PFSK-1 (cell line): ENCODE results near the gene SLC26A6.

Source experiments
- FOXP2 ChIP-seq: optimal IDR thresholded peaks from 2 replicates; pipeline ENCODE3; 2011; ENCODE audit warnings: borderline replicate concordance, control low read depth, inconsistent platforms; ENCODE audit not compliant: insufficient read depth; ENCODE audit errors: extremely low read length, extremely low read depth
- POLR2AphosphoS5 ChIP-seq: IDR thresholded peaks from 2 replicates; pipeline ENCODE4 v1.6.1; 2012; ENCODE audit warnings: low read depth, mild to moderate bottlenecking, control low read depth, low read length, moderate library complexity
- SIN3A ChIP-seq: IDR thresholded peaks from 2 replicates; pipeline ENCODE4 v1.6.1; 2012; ENCODE audit warnings: mild to moderate bottlenecking, low read length, moderate library complexity, borderline replicate concordance; ENCODE audit not compliant: insufficient read depth
- TAF1 ChIP-seq: IDR thresholded peaks from 2 replicates; pipeline ENCODE4 v1.6.1; 2012; ENCODE audit warnings: low read length, control low read depth, borderline replicate concordance; ENCODE audit not compliant: insufficient read depth
- TF ChIP-seq, protein P1 (sequence below), 2 experiments: IDR thresholded peaks; 2 replicates each; pipeline versions ENCODE4 v1.6.1 to v1.8.0; 2011 to 2012; ENCODE audit warnings: low read depth in 2 of 2, low read length in 2 of 2, control low read depth in 1 of 2, inconsistent platforms in 1 of 2, mild to moderate bottlenecking in 1 of 2, moderate library complexity in 1 of 2; ENCODE audit not compliant: insufficient read depth in 1 of 2

Gene SLC26A6

DNA sequence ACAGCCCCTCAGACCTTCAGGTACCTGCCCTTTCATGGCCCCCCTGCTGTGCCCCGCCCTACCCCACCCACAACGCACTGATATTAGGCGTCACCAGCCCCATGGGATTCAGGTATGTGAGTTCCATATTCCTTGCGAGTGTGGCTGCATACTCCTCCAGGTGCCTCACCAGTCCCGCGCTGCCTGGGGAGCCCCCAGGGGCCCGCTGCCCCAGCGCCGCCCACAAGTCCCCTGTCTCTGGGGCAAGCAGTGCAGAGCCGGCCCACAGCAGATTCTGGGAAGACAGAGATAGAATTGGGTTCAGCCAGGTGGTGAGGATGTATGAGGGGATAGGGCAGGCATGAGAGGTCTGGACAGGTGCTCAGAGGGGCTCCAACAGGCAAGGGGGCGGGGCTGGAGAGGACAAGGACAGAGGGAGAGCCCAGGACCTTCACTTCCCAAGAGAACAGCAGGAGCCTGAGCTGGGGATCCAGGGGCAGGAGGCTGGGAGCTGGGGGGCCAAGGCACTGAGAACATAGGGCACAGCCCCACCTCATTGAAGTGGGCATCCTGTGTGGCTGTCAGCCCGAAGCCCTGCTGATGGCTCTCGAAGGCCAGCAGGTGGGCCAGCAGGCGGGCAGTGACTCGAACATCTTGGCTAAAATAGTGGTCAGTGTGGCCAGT is 13.1 kb upstream of the SLC26A6 start:
- TF ChIP-seq, protein P1, sequence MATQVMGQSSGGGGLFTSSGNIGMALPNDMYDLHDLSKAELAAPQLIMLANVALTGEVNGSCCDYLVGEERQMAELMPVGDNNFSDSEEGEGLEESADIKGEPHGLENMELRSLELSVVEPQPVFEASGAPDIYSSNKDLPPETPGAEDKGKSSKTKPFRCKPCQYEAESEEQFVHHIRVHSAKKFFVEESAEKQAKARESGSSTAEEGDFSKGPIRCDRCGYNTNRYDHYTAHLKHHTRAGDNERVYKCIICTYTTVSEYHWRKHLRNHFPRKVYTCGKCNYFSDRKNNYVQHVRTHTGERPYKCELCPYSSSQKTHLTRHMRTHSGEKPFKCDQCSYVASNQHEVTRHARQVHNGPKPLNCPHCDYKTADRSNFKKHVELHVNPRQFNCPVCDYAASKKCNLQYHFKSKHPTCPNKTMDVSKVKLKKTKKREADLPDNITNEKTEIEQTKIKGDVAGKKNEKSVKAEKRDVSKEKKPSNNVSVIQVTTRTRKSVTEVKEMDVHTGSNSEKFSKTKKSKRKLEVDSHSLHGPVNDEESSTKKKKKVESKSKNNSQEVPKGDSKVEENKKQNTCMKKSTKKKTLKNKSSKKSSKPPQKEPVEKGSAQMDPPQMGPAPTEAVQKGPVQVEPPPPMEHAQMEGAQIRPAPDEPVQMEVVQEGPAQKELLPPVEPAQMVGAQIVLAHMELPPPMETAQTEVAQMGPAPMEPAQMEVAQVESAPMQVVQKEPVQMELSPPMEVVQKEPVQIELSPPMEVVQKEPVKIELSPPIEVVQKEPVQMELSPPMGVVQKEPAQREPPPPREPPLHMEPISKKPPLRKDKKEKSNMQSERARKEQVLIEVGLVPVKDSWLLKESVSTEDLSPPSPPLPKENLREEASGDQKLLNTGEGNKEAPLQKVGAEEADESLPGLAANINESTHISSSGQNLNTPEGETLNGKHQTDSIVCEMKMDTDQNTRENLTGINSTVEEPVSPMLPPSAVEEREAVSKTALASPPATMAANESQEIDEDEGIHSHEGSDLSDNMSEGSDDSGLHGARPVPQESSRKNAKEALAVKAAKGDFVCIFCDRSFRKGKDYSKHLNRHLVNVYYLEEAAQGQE (IDR thresholded peaks at IDR 0.05; ENCODE audit: insufficient read depth in 1 of 2, low read depth in 2 of 2, low read length in 2 of 2), result no peak
- TF ChIP-seq TAF1, result no peak
- no peak for TF ChIP-seq POLR2AphosphoS5
- no peak for TF ChIP-seq FOXP2
- no peak for TF ChIP-seq SIN3A

DNA sequence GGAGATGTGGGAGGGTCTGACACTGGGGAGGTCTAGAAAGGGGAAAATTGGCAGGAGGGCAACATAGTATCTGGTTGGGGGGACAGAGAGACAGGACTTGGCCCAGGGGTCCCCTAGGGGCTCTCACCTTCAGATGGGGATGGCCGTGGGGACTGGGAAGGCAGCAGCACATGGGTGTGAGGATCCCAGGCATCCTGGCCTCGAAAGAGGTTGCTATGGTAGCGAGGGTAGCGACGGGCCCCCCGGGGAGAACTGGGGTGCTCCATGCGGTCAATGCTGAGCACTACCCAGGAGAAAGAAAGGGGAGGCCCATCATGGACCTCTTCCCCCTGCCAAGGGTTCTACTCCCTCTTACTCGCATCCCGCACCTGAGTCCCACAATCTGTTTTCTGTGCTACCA is 12.5 kb upstream of the SLC26A6 start:
- TF ChIP-seq POLR2AphosphoS5, result no peak
- TF ChIP-seq FOXP2, result no peak
- TF ChIP-seq SIN3A, result no peak
- no peak for TF ChIP-seq TAF1
- TF ChIP-seq, protein P1 (IDR thresholded peaks at IDR 0.05; ENCODE audit: insufficient read depth in 1 of 2, low read depth in 2 of 2, low read length in 2 of 2), result no peak

DNA sequence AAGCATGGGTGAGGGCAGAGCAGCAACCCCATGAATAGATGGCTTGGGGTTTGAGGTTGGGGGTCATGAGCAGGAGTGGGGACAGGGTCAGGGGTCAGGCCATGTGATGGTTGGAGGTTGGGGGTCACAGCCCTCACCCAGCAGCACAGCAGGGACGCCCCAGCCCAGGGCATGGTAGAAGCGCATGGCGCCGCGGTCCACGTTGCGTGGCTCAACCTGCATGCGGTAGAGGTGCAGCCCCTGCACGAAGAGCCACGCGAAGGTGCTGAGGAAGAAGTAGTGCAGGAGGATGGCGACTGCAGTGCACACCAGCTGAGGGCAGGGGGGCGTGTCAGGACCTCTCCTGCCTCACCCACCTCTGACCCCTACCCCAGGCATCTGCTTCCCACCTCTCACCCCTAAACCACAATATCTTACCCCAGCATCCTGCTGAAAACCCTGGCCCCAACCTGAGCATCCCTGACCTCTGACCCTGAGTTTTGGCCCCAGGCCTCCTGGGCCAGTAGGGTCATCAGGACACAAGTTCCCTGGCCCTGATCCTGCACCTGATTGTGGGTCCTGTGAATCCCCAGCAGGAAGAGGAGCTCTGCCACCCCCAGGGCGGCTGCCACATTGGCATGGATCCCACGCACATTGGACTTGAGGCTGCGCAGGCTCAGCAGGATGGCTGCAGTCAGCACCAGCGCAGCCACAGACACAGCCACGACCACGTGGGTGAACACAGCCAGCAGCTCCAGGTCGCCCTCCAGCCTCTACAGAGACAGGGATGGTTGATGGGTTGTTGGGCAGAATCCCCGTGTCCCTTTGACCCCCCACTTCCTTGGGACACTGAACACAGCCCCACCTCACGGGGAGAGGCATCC is 9.9 kb upstream of the SLC26A6 start:
- TF ChIP-seq, protein P1 (IDR thresholded peaks at IDR 0.05; ENCODE audit: insufficient read depth in 1 of 2, low read depth in 2 of 2, low read length in 2 of 2), result no peak
- TF ChIP-seq FOXP2 (no peak), TAF1 (no peak), SIN3A (no peak), POLR2AphosphoS5 (no peak)

DNA sequence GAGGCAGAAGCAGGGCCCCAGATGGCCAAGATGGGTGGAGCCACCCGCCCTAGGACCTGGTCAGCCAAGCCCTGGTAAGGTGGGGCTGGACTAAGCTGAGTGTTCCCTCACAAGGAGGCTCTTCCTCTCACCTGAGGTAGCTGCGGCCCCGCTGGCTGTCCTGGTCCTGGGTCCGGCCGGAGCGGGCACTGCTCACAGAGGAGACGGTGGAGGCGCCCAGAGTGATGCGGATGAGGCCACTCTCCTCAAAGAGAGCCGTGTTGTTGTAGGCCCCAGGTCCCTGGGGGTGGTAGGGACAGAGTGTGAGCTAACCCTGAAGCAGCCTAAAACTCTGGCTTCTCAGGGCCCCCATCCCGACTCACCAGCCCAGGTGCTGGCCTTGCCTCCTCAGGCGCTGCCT is 7.3 kb upstream of the SLC26A6 start:
- TF ChIP-seq POLR2AphosphoS5, result no peak
- TF ChIP-seq, protein P1 (IDR thresholded peaks at IDR 0.05; ENCODE audit: insufficient read depth in 1 of 2, low read depth in 2 of 2, low read length in 2 of 2), result no peak
- TF ChIP-seq FOXP2, result no peak
